ENCODE measurements around the gene SPDYA. TPM values are rescaled to one million over a fixed set of nuclear protein-coding genes. Genes with fewer than 3 reads are reported as not detected.

Gene SPDYA
- total RNA-seq, 3 donors from 2014 or later: 0.33 to 0.91 TPM; not detected in 1

DNA sequence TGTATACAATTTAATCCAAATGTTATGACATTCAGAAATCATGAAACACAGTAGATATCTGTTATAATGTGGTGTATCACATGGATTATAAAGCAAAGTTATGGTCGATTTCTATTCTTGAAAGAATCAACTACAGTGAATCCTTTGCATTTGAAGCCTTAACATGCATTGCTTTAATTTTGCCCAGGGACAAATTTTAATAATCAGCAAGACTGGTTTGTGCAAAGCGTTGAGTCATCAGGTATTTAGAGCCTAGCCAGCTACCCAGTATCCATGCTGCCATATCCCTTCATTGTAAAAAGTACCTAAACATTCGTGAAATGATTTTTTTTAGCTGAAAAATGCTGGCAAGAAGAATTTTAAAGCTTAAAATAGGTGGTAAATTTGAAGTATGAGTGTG lies 8.9 kb upstream of the SPDYA start:
- ATAC-seq: no peak
- H3K27me3 Mint-ChIP-seq (ENCODE audit: low read depth): no peaks in the 10 kb centered on the region
- no peak overlapping the region for H3K4me3 Mint-ChIP-seq
- H3K36me3 Mint-ChIP-seq (ENCODE audit: insufficient read depth): peaks cover 36% of the 10 kb centered on the region
- no peak for DNase-seq
- peaks cover 10% of the 10 kb centered on the region for H3K4me1 Mint-ChIP-seq (ENCODE audit: low read depth)
- peaks cover under 1% of the 10 kb centered on the region for H3K9me3 Mint-ChIP-seq

DNA sequence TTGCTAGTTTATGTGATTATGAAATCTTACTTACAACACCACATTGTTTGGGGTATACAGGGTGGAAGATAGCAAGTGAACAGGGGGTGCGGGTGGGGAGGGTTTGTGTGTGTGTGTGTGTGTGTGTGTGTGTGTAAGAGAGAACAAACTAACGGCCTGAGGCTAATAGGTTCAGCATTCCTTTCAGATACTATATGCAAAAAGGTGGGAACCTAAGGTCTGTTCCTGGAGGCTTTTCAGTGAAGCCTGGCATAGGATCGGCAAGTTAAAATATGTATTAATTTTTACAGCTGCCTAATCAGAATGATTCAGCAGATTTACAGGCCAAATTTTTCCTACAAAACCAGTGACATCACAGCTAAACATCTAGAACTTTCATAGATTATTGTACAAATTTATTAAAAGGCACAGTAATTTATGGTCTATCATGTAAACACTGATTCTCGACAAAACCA lies 7.6 kb upstream of the SPDYA start:
- no peak for ATAC-seq
- H3K4me3 Mint-ChIP-seq: no peak overlapping the region
- no peaks in the 10 kb centered on the region for H3K9me3 Mint-ChIP-seq
- DNase-seq: no peak
- no peaks in the 10 kb centered on the region for H3K27me3 Mint-ChIP-seq (ENCODE audit: low read depth)
- no peaks in the 10 kb centered on the region for H3K4me1 Mint-ChIP-seq (ENCODE audit: low read depth)
- H3K36me3 Mint-ChIP-seq (ENCODE audit: insufficient read depth): peaks cover 25% of the 10 kb centered on the region

DNA sequence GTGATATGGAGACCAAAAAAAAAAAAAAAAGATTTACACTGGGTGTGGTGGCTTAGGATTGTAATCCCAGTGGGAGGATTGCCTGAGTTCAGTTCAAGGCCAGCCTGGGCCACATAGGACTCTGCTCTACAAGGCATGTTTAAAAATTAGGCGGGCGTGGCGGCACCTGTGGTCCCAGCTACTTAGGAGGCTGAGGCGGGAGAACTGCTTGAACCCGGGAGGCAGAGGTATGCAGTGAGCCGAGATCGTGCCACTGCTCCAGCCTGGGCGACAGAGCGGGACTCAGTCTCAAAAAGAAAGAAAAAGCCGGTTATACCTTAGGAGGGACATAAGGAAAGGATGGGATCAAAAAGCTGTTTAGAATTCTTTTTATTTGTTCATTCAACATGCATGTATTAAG lies 707 bp upstream of the SPDYA start:
- no peaks in the 10 kb centered on the region for H3K27me3 Mint-ChIP-seq (ENCODE audit: low read depth)
- no peaks in the 10 kb centered on the region for H3K9me3 Mint-ChIP-seq
- DNase-seq: no peak
- H3K36me3 Mint-ChIP-seq (ENCODE audit: insufficient read depth): peaks cover 4% of the 10 kb centered on the region
- peak overlapping the region; percentile 74 for H3K4me3 Mint-ChIP-seq
- ATAC-seq: no peak
- peaks cover 11% of the 10 kb centered on the region for H3K4me1 Mint-ChIP-seq (ENCODE audit: low read depth)

DNA sequence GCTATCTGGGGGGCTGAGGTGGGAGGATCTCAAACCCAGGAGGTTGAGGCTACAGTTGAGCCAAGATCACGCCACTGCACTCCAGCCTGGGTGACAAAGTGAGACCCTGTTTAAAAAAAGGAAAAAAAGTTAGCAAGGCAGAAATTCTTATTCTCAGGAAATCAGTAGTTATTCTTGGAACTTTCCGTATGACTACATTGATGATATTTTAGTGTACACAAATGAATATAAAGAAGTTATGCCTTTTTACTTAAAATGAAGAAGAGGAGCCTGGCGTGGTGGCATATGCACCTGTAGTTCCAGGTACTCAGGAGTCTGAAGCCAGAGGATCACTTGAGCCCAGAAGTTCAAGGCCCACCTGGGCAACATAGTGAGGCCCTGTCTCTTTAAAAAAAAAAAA lies 7.4 kb downstream of the SPDYA start:
- H3K4me3 Mint-ChIP-seq: no peak overlapping the region
- ATAC-seq (no peak), DNase-seq (no peak)
- peaks cover 1% of the 10 kb centered on the region for H3K4me1 Mint-ChIP-seq (ENCODE audit: low read depth)
- H3K36me3 Mint-ChIP-seq (ENCODE audit: insufficient read depth): no peaks in the 10 kb centered on the region
- no peaks in the 10 kb centered on the region for H3K9me3 Mint-ChIP-seq
- no peaks in the 10 kb centered on the region for H3K27me3 Mint-ChIP-seq (ENCODE audit: low read depth)

DNA sequence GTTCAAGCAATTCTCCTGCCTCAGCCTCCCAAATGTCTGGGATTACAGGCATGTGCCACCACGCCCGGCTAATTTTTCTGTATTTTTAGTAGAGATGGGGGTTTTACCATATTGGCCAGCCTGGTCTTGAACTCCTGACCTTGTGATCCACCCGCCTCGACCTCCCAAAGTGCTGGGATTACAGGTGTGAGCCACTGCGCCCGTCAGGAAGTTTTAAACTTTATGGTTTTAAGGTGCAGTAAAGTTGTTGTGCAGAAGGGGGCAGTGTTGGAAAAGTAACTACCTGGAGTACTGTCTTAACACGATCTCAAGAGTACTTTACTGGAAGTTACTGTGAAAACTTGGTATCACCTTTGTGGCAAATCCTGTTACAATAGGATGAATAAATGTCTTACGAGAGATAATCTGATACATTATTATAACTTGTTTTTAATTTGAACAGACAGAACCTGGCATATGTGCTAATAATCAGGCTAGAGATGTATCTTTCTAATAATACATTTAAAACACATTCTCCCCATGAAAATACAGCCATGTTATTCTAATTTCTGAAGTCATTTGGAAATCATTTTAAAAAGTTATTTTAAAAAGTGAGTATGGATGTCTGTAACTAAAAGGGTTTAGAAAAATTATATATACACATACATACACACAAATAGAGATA lies 10.8 kb downstream of the SPDYA start:
- ATAC-seq: peak; percentile 69 to 78
- Mint-ChIP-seq H3K36me3 (ENCODE audit: insufficient read depth) (no peaks in the 10 kb centered on the region), H3K27me3 (ENCODE audit: low read depth) (peaks cover 2% of the 10 kb centered on the region), H3K9me3 (no peaks in the 10 kb centered on the region), H3K4me3 (no peak overlapping the region), H3K4me1 (ENCODE audit: low read depth) (peaks cover 1% of the 10 kb centered on the region)
- peak; percentile 48 for DNase-seq

DNA sequence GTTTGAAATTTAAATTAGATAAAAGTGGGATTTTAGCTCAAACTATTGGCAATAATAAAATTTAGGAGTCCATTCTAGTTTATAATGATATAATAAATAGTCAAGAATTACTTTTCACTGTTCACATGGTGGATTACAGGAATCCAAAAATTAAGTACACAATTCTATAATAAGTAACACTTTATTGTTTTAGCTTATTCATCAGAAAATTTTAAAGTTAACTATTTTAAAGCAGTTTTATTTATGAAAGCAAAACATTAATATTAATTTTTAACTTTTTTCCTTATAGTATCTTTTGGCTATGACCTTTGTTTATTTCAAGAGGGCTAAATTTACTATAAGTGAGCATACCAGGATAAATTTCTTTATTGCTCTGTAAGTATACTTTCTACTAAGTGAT lies 11.4 kb downstream of the SPDYA start:
- DNase-seq: no peak
- no peak for ATAC-seq
- no peak overlapping the region for H3K4me3 Mint-ChIP-seq
- no peaks in the 10 kb centered on the region for H3K9me3 Mint-ChIP-seq
- peaks cover 2% of the 10 kb centered on the region for H3K27me3 Mint-ChIP-seq (ENCODE audit: low read depth)
- H3K4me1 Mint-ChIP-seq (ENCODE audit: low read depth): peaks cover 1% of the 10 kb centered on the region
- H3K36me3 Mint-ChIP-seq (ENCODE audit: insufficient read depth): no peaks in the 10 kb centered on the region

DNA sequence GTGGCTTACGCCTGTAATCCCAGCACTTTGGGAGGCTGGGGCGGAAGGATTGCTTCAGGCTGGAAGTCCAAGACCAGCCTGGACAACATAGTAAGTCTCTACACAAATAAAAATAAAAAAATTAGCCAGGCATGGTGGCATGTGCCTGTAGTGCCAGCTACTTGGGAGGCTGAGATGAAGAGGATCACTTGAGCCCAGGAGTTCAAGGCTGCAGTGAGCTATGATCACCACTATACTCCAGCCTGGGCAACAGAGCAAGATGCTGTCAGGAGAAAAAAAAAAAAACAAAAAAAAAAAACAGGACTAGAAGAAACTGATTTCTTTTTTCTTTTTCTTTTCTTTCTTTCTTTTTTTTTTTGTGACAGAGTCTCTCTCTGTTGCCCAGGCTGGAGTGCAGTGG lies 13.6 kb downstream of the SPDYA start:
- peaks cover 2% of the 10 kb centered on the region for H3K27me3 Mint-ChIP-seq (ENCODE audit: low read depth)
- ATAC-seq (no peak), DNase-seq (no peak)
- H3K9me3 Mint-ChIP-seq: no peaks in the 10 kb centered on the region
- H3K36me3 Mint-ChIP-seq (ENCODE audit: insufficient read depth): no peaks in the 10 kb centered on the region
- H3K4me1 Mint-ChIP-seq (ENCODE audit: low read depth): peaks cover 1% of the 10 kb centered on the region
- no peak overlapping the region for H3K4me3 Mint-ChIP-seq

DNA sequence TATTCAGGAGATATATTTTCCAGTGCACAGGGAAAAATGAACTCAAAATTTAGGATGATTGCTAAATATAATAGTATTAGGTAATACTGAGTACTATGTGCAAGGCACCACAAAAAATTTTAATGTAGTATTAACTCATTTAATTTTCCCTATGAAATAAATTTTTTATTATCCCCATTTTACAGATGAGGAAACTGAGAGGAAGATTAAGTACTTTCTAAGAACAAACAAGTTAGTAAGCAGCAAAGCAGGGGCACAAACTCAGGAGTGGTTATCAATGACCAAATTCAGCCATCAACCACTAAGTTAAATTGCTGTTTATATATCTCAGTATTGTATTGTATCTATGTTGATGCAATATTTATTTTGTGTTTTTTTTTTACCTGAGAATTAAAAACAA lies 14.2 kb downstream of the SPDYA start:
- ATAC-seq (no peak), DNase-seq (no peak)
- Mint-ChIP-seq H3K27me3 (ENCODE audit: low read depth) (peaks cover 2% of the 10 kb centered on the region), H3K4me1 (ENCODE audit: low read depth) (peaks cover 1% of the 10 kb centered on the region), H3K9me3 (no peaks in the 10 kb centered on the region), H3K36me3 (ENCODE audit: insufficient read depth) (no peaks in the 10 kb centered on the region), H3K4me3 (no peak overlapping the region)

DNA sequence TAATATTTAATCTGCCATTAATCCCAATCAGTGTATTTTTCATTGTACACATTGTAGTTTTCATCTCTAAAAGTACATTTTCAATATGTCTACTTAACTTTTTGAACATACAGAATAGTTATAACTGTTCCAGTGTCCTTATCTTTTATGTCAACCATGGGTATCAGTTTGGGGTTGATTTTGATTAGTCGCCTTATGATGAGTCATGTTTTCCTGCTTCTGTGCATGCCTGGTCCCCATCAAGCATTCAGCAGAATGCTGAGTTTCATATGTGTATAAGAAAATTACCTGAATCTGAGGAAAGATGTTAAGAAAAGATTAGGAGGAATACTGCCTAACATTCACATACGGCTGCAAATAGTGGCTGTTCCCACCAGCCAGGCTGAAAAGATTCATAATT lies 17.7 kb downstream of the SPDYA start:
- H3K36me3 Mint-ChIP-seq (ENCODE audit: insufficient read depth): no peaks in the 10 kb centered on the region
- DNase-seq (no peak), ATAC-seq (no peak)
- no peaks in the 10 kb centered on the region for H3K9me3 Mint-ChIP-seq
- H3K27me3 Mint-ChIP-seq (ENCODE audit: low read depth): peaks cover 2% of the 10 kb centered on the region
- H3K4me3 Mint-ChIP-seq: no peak overlapping the region
- no peaks in the 10 kb centered on the region for H3K4me1 Mint-ChIP-seq (ENCODE audit: low read depth)

DNA sequence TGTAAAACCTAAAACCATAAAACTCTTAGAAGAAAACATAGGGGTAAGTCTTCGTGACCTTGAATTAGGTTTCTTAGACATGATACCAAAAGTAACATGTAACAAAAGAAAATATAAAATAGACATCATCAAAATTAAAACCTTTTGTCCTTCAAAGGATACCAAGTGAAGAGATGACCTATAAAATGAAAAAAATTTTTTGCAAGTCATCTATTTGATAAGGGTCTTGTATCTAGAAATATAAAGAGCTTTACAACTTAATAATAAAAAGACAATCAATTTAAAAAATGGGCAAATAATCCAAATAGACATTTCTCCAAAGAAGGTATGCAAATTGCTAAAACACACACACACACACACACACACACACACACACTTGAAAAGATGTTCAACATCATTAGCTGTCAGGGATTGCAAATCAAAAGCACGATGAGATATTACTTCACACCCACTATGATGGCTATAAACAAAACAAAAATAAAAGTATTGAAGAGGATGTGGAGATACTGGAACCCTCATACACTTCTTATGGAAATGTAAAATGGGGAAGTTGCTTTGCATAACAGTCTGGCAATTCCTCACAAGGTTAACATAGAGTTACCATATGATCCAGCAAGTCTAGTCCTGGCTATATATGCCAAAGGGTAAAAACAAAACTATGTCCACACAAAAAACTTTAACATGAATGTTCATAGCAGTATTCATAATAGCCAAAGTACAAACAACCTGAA lies 23.3 kb downstream of the SPDYA start:
- H3K4me1 Mint-ChIP-seq (ENCODE audit: low read depth): no peaks in the 10 kb centered on the region
- H3K36me3 Mint-ChIP-seq (ENCODE audit: insufficient read depth): no peaks in the 10 kb centered on the region
- H3K4me3 Mint-ChIP-seq: no peak overlapping the region
- H3K9me3 Mint-ChIP-seq: no peaks in the 10 kb centered on the region
- H3K27me3 Mint-ChIP-seq (ENCODE audit: low read depth): peaks cover 2% of the 10 kb centered on the region
- DNase-seq: no peak
- ATAC-seq: no peak

DNA sequence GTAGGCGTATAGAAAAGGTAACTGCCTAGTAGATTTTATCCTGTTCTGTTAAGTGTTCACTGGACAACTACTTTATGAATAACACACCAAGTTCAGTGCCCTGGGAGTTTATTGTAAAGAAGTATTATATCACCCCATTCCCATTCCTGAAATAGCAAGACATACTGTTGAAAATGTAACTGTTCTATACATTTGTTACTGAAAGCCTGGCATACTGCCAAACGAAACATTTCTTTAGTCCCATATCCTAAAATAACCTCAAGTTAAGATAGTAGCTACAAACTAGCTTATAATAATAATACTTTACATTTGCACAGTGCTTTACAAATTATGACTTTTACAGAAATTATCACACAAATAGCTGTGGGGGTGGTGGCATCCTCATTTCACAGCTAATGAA lies 25.1 kb downstream of the SPDYA start:
- no peak for ATAC-seq
- H3K27me3 Mint-ChIP-seq (ENCODE audit: low read depth): peaks cover 2% of the 10 kb centered on the region
- H3K36me3 Mint-ChIP-seq (ENCODE audit: insufficient read depth): no peaks in the 10 kb centered on the region
- H3K4me1 Mint-ChIP-seq (ENCODE audit: low read depth): no peaks in the 10 kb centered on the region
- no peak overlapping the region for H3K4me3 Mint-ChIP-seq
- no peaks in the 10 kb centered on the region for H3K9me3 Mint-ChIP-seq
- no peak for DNase-seq

DNA sequence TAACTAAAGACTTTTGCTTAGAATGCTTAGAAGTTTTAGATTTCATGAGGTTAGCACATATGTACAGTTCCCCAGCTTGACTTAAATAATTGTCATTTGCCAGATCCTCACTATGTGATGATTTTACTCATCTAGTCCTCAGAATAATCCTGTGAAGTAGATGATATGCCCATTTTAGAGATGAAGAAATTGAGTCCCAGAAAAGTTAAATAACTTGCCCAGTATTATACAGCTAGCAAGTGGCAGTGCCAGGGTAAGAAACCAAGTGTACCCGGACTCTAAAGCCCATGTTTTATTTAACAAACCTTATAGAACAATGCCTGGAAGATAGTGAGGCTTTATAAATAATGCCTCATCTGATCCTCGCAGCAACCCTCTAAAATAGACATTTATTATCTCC lies 28.3 kb downstream of the SPDYA start:
- H3K4me3 Mint-ChIP-seq: no peak overlapping the region
- DNase-seq (no peak), ATAC-seq (no peak)
- no peaks in the 10 kb centered on the region for H3K9me3 Mint-ChIP-seq
- no peaks in the 10 kb centered on the region for H3K36me3 Mint-ChIP-seq (ENCODE audit: insufficient read depth)
- peaks cover 2% of the 10 kb centered on the region for H3K27me3 Mint-ChIP-seq (ENCODE audit: low read depth)
- no peaks in the 10 kb centered on the region for H3K4me1 Mint-ChIP-seq (ENCODE audit: low read depth)

DNA sequence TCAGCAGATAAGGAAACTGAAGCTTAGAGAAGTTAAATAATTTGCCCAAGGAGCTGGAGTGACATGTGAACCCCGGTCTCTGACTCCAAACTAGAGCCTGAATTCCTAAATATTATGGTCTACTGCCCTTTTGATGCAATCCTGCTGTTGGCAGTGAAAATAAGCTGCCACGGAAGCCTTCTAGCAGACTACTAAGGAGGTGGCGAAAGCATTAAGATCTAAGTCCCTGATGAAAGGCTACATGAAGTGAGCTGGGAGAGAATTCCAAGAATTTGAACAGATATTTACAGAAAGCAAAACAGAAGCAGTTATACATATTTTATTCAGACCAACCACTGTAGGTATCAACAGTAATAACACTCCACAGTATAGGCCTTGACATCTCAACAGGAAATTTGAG lies 31.4 kb downstream of the SPDYA start:
- peaks cover 3% of the 10 kb centered on the region for H3K36me3 Mint-ChIP-seq (ENCODE audit: insufficient read depth)
- no peaks in the 10 kb centered on the region for H3K27me3 Mint-ChIP-seq (ENCODE audit: low read depth)
- ATAC-seq (no peak), DNase-seq (no peak)
- no peaks in the 10 kb centered on the region for H3K4me1 Mint-ChIP-seq (ENCODE audit: low read depth)
- H3K9me3 Mint-ChIP-seq: no peaks in the 10 kb centered on the region
- no peak overlapping the region for H3K4me3 Mint-ChIP-seq

DNA sequence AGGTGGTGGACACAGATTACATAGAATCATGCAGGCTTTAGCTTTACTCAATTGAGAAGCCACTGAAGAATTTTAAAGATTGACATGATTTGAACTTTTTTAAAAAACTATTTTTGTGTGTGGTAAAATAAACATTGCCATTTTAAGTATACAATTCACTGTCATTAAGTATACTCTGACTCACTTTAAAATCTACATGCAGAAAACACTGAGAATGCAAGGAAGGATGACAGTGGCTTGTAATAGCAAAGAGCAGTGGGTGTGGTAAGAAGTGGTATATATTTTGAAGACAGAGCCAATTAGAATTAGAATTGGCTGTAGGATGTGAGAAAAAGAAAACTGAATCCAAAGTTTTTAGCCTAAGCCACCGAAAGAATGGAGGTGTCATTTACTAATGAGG lies 44.6 kb downstream of the SPDYA start:
- Mint-ChIP-seq H3K9me3 (no peaks in the 10 kb centered on the region), H3K36me3 (ENCODE audit: insufficient read depth) (peaks cover 22% of the 10 kb centered on the region), H3K27me3 (ENCODE audit: low read depth) (no peaks in the 10 kb centered on the region), H3K4me3 (no peak overlapping the region), H3K4me1 (ENCODE audit: low read depth) (no peaks in the 10 kb centered on the region)
- ATAC-seq (no peak), DNase-seq (no peak)

DNA sequence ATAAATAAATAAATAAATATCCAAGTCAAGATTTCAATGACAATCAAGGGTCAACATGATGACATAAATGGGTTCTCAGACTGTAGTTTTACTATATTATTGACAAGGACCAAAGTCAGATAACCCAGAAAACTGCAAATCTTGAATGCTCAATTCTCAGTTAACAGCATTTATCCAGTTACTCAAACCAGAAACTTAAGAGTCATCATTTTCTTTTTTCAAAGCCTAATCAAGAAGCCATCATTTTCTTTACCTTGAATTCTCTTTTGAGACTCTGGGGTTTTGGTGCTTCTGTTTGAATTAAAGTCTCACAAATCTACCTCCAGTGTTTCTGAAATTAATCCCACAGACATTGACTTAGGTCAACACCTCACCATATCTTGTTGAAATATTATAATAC lies 45.3 kb downstream of the SPDYA start:
- DNase-seq (no peak), ATAC-seq (no peak)
- Mint-ChIP-seq H3K27me3 (ENCODE audit: low read depth) (no peaks in the 10 kb centered on the region), H3K36me3 (ENCODE audit: insufficient read depth) (peaks cover 28% of the 10 kb centered on the region), H3K4me1 (ENCODE audit: low read depth) (no peaks in the 10 kb centered on the region), H3K4me3 (no peak overlapping the region), H3K9me3 (no peaks in the 10 kb centered on the region)

Data from activated T-cell treated with anti-CD3 and anti-CD28 coated beads, Interleukin-2, amount 50 U/mL, for 4 hours (primary cell).